Ovary (tissue), 9 donors: ENCODE results near the gene VPS18. TPM values are rescaled to one million over a fixed set of nuclear protein-coding genes. Genes with fewer than 3 reads are reported as not detected.

Source experiments
- DNase-seq, 5 donors: peaks; one replicate each; pipeline ENCODE4 v3.0.0-alpha.2; 2019 to 2020
- H3K27ac ChIP-seq, 2 donors: fragments of 200-600 bp; one replicate each; pipeline versions ENCODE4 v1.5.1 to v1.8.0; 2019 to 2022
- H3K27me3 ChIP-seq: fragments of 200-600 bp; one replicate; pipeline ENCODE4 v1.8.0; 2022
- H3K36me3 ChIP-seq: fragments of 200-600 bp; sonication (generic); one replicate; pipeline ENCODE4 v1.5.1; 2019
- H3K4me1 ChIP-seq: one replicate; pipeline ENCODE4 v1.8.1; 2013; ENCODE audit warnings: mild to moderate bottlenecking, moderate library complexity; ENCODE audit not compliant: insufficient read depth
- H3K4me3 ChIP-seq: fragments of 200-600 bp; sonication (generic); one replicate; pipeline ENCODE4 v1.5.1; 2017
- H3K9me3 ChIP-seq, 2 donors: fragments of 200-600 bp in 1 of 2; sonication (generic) in 1 of 2; one replicate each; pipeline versions ENCODE4 v1.5.1 to v1.8.1; 2013 to 2019; ENCODE audit warnings: mild to moderate bottlenecking in 1 of 2, moderate library complexity in 1 of 2
- CTCF ChIP-seq, 3 donors: fragments of 450-650 bp in 2 of 3; fragments of 200-600 bp in 1 of 3; IDR thresholded peaks; one replicate each; pipeline versions ENCODE4 v1.5.1 to v1.8.0; 2016 to 2022; ENCODE audit warnings: antibody characterized with exemption in 3 of 3, mild to moderate bottlenecking in 1 of 3
- EP300 ChIP-seq: sonication (generic); formaldehyde crosslinking; IDR thresholded peaks from one replicate; pipeline ENCODE4 v1.6.1; 2017; ENCODE audit warnings: antibody characterized with exemption
- POLR2A ChIP-seq: fragments of 450-650 bp; IDR thresholded peaks from one replicate; pipeline ENCODE4 v1.6.1; 2017; ENCODE audit warnings: antibody characterized with exemption, mild to moderate bottlenecking, moderate library complexity
- WGBS, 3 donors: extraction: QIAGEN DNeasy Blood & Tissue Kit in 1 of 3; methylation state at CpG; one replicate each; pipeline versions ENCODE4 v1.1.5 to v1.1.7; 2013 to 2017; 5-methylcytosine and 5-hydroxymethylcytosine counted together
- intact Hi-C, 4 donors: fragments of 100-400 bp; cut with DNase I; formaldehyde crosslinking; loops; one replicate each; pipeline versions ENCODE4 v1.11.0 to v1.15.1; 2022 to 2023
- polyA plus RNA-seq, 2 donors: library from polyadenylated mRNA; stranded (reverse); fragments of 200-250 nt in 1 of 2; fragments of 350-450 nt in 1 of 2; fragmentation: Illumina TruSeq in 1 of 2; extraction: RNeasy Lipid Tissue Mini Kit (QIAGEN cat#74804) in 1 of 2; gene quantifications; one replicate each; pipeline ENCODE4 v1.2.3, GENCODE V29; 2013 to 2014
- total RNA-seq, 7 donors: library from RNA; depleted of rRNA in 2 of 7; stranded (reverse); fragments of >200 nt in 2 of 7; fragmentation: NEBNext Ultra II Directional in 3 of 7; extraction: Animal tissue kit (Norgen Biotek cat#: 25700) in 3 of 7; gene quantifications; one replicate each; pipeline versions ENCODE4 v1.1.0 to v1.2.4, GENCODE V29; 2016 to 2023
- donor health status: DM: no; HTN: no; CAD: no; lungs with moderate emphysema.
- donor health status: DM: no; HTN: no; CAD: no.
- donor health status: Bipolar disorder and iron deficiency.
- donor health status: DM: yes; HTN: yes; CAD: no.
- donor health status: DM: no; HTN: no; CAD: no.
- donor health status: DM: yes; HTN: yes; CAD: no.

VPS18 gene
- total and polyA plus RNA-seq, 9 donors, result 8.0 to 26.3 (median 21.1) TPM

GRCh38 chr15:40918799-40919392 is 24.6 kb downstream of the VPS18 start:
- Histone ChIP-seq H3K4me1 (no peaks in the 10 kb centered on the region), H3K9me3 (no peaks in the 10 kb centered on the region), H3K27me3 (no peaks in the 10 kb centered on the region), H3K4me3 (no peak overlapping the region), H3K27ac (no peak overlapping the region), H3K36me3 (no peaks in the 10 kb centered on the region)
- WGBS, 3 donors, result 70 to 79% (median 72%) methylated on average over 17 to 19 of the region's 19 CpGs
- intact Hi-C loops, result loop anchor here in 1 of 4 donors (10.0 kb wide), 1 partner anchor 106 kb away; no protein-coding TSS in a partner anchor
- no peak for DNase-seq
- no peak for TF ChIP-seq POLR2A
- no peak for TF ChIP-seq CTCF (IDR thresholded peaks at IDR 0.05)
- TF ChIP-seq EP300, result no peak

- H3K36me3 ChIP-seq, result no peaks in the 10 kb centered on the region
- no peaks in the 10 kb centered on the region for H3K4me1 ChIP-seq
- H3K27ac ChIP-seq, result no peak overlapping the region
- no peak overlapping the region for H3K4me3 ChIP-seq
- H3K9me3 ChIP-seq, result no peaks in the 10 kb centered on the region
- intact Hi-C loops, result no loop called here
- WGBS, 3 donors, result 71 to 83% (median 80%) methylated on average over 5 of the region's 5 CpGs
- TF ChIP-seq POLR2A (no peak), CTCF (IDR thresholded peaks at IDR 0.05) (no peak), EP300 (no peak)
- no peak for DNase-seq
- peaks cover 4% of the 10 kb centered on the region for H3K27me3 ChIP-seq
Measured at GRCh38 chr15:40921949-40922607, 27.8 kb downstream of the VPS18 start.

DNA sequence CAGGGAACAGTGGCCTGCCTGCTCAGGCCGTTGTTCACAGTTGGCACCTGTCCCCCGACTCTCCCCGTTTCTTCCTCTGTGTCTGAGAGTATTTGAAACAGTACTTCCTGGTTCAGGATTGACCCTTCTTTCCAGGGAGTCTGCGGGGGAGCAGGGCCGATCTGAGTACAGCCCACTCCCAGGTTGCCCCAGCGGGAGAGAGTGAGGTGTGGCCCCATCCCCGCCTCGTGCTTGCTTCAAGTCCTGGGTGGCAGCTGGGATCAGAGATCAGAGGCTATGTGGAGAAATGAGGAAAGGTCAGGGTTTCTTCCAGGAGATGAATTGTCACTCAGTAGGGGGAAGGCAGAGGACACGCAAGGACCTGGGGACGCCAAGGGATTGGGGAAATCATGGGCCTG is 28.4 kb downstream of the VPS18 start:
- WGBS, 3 donors, result 63 to 71% (median 70%) methylated on average over 10 of the region's 10 CpGs
- peaks cover 4% of the 10 kb centered on the region for H3K27me3 ChIP-seq
- TF ChIP-seq EP300, result no peak
- TF ChIP-seq POLR2A, result no peak
- no peak for TF ChIP-seq CTCF (IDR thresholded peaks at IDR 0.05)
- no peaks in the 10 kb centered on the region for H3K4me1 ChIP-seq
- no peaks in the 10 kb centered on the region for H3K36me3 ChIP-seq
- no peak overlapping the region for H3K27ac ChIP-seq
- intact Hi-C loops, result no loop called here
- no peaks in the 10 kb centered on the region for H3K9me3 ChIP-seq
- H3K4me3 ChIP-seq, result no peak overlapping the region
- DNase-seq, result no peak

- no peaks in the 10 kb centered on the region for H3K9me3 ChIP-seq
- no peak overlapping the region for H3K27ac ChIP-seq
Measured at GRCh38 chr15:40923551-40923950, 29.3 kb downstream of the VPS18 start.

More at GRCh38 chr15:40923551-40923950, 29.3 kb downstream of the VPS18 start:
- TF ChIP-seq EP300 (no peak), CTCF (IDR thresholded peaks at IDR 0.05) (no peak), POLR2A (no peak)
- Histone ChIP-seq H3K36me3 (no peaks in the 10 kb centered on the region), H3K4me1 (peaks cover 5% of the 10 kb centered on the region), H3K4me3 (no peak overlapping the region), H3K27me3 (peaks cover 4% of the 10 kb centered on the region)
- intact Hi-C loops, result no loop called here
- DNase-seq, result no peak
- 85 to 89% (median 86%) methylated on average over 9 of the region's 9 CpGs for WGBS, 3 donors
